Measurements from ENCODE around the gene ROPN1. TPM values are rescaled to one million over a fixed set of nuclear protein-coding genes. Genes with fewer than 3 reads are reported as not detected.

The ROPN1 gene
- total and polyA plus RNA-seq, 10 of the 15 experiments (the other 5 are each of a cell fraction or from before 2014, with no cell fraction given), result not detected

GRCh38 chr3:124032881-124033359 is 41.0 kb upstream of the ROPN1 start (continued):
- TF ChIP-seq USF1 (IDR thresholded peaks at IDR 0.05; ENCODE audit: borderline replicate concordance, extremely low read length, insufficient read depth, low read depth, low read length) (no peak), BCLAF1 (IDR thresholded peaks at IDR 0.05) (no peak)

- no TSS peak for BruUV-seq (replicated peaks)
- ChIA-PET RAD21 (ENCODE audit: unreplicated experiment) (interaction anchor here (0.8 to 1.0 kb wide), 2 partner anchors 47 to 249 kb away, joined by 4 read pairs; no protein-coding TSS in a partner anchor), SMC1A (ENCODE audit: uncharacterized antibody, unreplicated experiment) (interaction anchor here (0.9 kb wide), 1 partner anchor 13 kb away, joined by 6 read pairs; no protein-coding TSS in a partner anchor), POLR2A (no interaction called here), CTCF (interaction anchor here (0.7 to 1.3 kb wide), 10 partner anchors 10 to 308 kb away, joined by 3 to 5 read pairs (median 4); no protein-coding TSS in a partner anchor)
- no peak overlapping the region for H3K27ac ChIP-seq (ENCODE audit: control insufficient read depth, insufficient read depth)
- no peak for FAIRE-seq
- no peak for DNase-seq (ENCODE audit: low read depth, low spot score)
- no peaks in the 10 kb centered on the region for H4K20me1 ChIP-seq (ENCODE audit: control insufficient read depth, insufficient read depth)
- no peak for ATAC-seq
- H3K4me1 ChIP-seq (ENCODE audit: control insufficient read depth, insufficient read depth, low read length), result no peaks in the 10 kb centered on the region
- H2AFZ ChIP-seq (ENCODE audit: control insufficient read depth, low read depth, low read length), result no peak overlapping the region; the same call in 1 of the 2 replicates
- peak overlapping the region; percentile 75; the same call in 1 of the 2 replicates for H3K4me2 ChIP-seq (ENCODE audit: control insufficient read depth, insufficient read depth)
- H3K79me2 ChIP-seq (ENCODE audit: control insufficient read depth, insufficient read depth, low read length), result no peaks in the 10 kb centered on the region
- H3K4me3 ChIP-seq, result peak overlapping the region; percentile 55; the same call in 1 of the 2 replicates
- no peak overlapping the region for H3K9ac ChIP-seq (ENCODE audit: control insufficient read depth, insufficient read depth, low read length)
- intact Hi-C loops (cut with micrococcal nuclease; ENCODE audit: unreplicated experiment), result no loop called here
- peaks cover 6 to 21% of the 10 kb centered on the region in 2 experiments for H3K27me3 ChIP-seq (replicated peaks in 1 of 2; ENCODE audit: control insufficient read depth in 2 of 2, insufficient read depth in 2 of 2, low read length in 1 of 2)
- in situ Hi-C loops (cut with MboI), result no loop called here
- no peaks in the 10 kb centered on the region; the same call in 2 of the 3 replicates for H3K9me3 ChIP-seq (replicated peaks; ENCODE audit: control insufficient read depth, insufficient read depth, low read length)
- WGBS (ENCODE audit: insufficient coverage, insufficient replicate concordance, low lambda C conversion rate, missing lambda C conversion rate), result 31% methylated on average over 26 of the region's 29 CpGs
- no peaks in the 10 kb centered on the region for H3K36me3 ChIP-seq (ENCODE audit: control insufficient read depth in 2 of 2, insufficient read depth in 2 of 2, low read length in 1 of 2)
- TF ChIP-seq RELA (IDR thresholded peaks at IDR 0.05; ENCODE audit: borderline replicate concordance, partially characterized antibody) (no peak), CBX3 (IDR thresholded peaks at IDR 0.05; ENCODE audit: borderline replicate concordance, low read depth) (no peak), ZNF384 (IDR thresholded peaks at IDR 0.05; ENCODE audit: borderline replicate concordance, low read depth, low read length) (no peak), NKRF (conservative IDR thresholded peaks at IDR 0.05) (no peak), PAX5 (IDR thresholded peaks at IDR 0.05; ENCODE audit: borderline replicate concordance, low read depth, low read length) (no peak), BCL11A (IDR thresholded peaks at IDR 0.05; ENCODE audit: low read depth, low read length) (no peak), YY1 (IDR thresholded peaks at IDR 0.05; ENCODE audit: low read depth, low read length) (no peak), POLR2AphosphoS2 (IDR thresholded peaks at IDR 0.05; ENCODE audit: low read depth, low read length) (no peak), JUNB (IDR thresholded peaks at IDR 0.05) (no peak), ZZZ3 (IDR thresholded peaks at IDR 0.05; ENCODE audit: control insufficient read depth, insufficient read length, low read depth) (no peak), NBN (IDR thresholded peaks at IDR 0.05) (no peak), IKZF1 (conservative IDR thresholded peaks at IDR 0.05) (no peak)
These were observed 40.5 kb upstream of the ROPN1 start for GRCh38 chr3:124032311-124032880.
